Esophagus mucosa (tissue), 1 donor: ENCODE results near the gene TSC22D4. TPM values are rescaled to one million over a fixed set of nuclear protein-coding genes. Genes with fewer than 3 reads are reported as not detected.
"Not testable (repeated sequence)": the region's sequence is repeated elsewhere in the genome, so short reads cannot be mapped to it uniquely, and the experiment has no call there.

Experiments used
- ATAC-seq: fragments of 200-7000 bp; cut with Tn5 transposase; one replicate; pipeline ENCODE4 v1.9.1; 2020
- total RNA-seq: library from RNA; stranded (reverse); gene quantifications from one replicate; pipeline ENCODE4 v1.2.4, GENCODE V29; 2023
- donor health status: DM: yes; HTN: yes; CAD: no.

TSC22D4 gene
- total RNA-seq, 1 donor from 2014 or later: 31.1 TPM

GRCh38 chr7:100472121-100472851 is 6.7 kb downstream of the TSC22D4 start:
- peak; percentile 8 for ATAC-seq

- ATAC-seq: no peak
Measured at GRCh38 chr7:100471021-100471420, 8.0 kb downstream of the TSC22D4 start.

- peak; percentile 86 for ATAC-seq
Measured at GRCh38 chr7:100469227-100470044, 9.6 kb downstream of the TSC22D4 start.

GRCh38 chr7:100467638-100468373 is 11.2 kb downstream of the TSC22D4 start:
- no peak for ATAC-seq

GRCh38 chr7:100466653-100467605 is 12.1 kb downstream of the TSC22D4 start:
- no peak for ATAC-seq

GRCh38 chr7:100465702-100466311 is 13.2 kb downstream of the TSC22D4 start:
- peak; percentile 58 for ATAC-seq

GRCh38 chr7:100465299-100465698 is 13.7 kb downstream of the TSC22D4 start:
- no peak for ATAC-seq

GRCh38 chr7:100464791-100465190 is 14.2 kb downstream of the TSC22D4 start:
- ATAC-seq: no peak

GRCh38 chr7:100464210-100464660 is 14.8 kb downstream of the TSC22D4 start, which contains the start of gene SPACDR:
Gene SPACDR, minus strand, starts transcription at chr7:100464260. Its CDS starts 235 bp downstream, at chr7:100464025.
- ATAC-seq: no peak

GRCh38 chr7:100457033-100457432 is 22.0 kb downstream of the TSC22D4 start:
- no peak for ATAC-seq

GRCh38 chr7:100456562-100456961 is 22.5 kb downstream of the TSC22D4 start:
- peak; percentile 18 for ATAC-seq

- ATAC-seq: no peak
Measured at GRCh38 chr7:100455206-100455605, 23.8 kb downstream of the TSC22D4 start.

GRCh38 chr7:100453854-100454253 is 25.2 kb downstream of the TSC22D4 start:
- ATAC-seq: not testable (repeated sequence)

GRCh38 chr7:100452513-100452912 is 26.5 kb downstream of the TSC22D4 start:
- ATAC-seq: no peak

- ATAC-seq: no peak
Measured at GRCh38 chr7:100449190-100449795, 29.7 kb downstream of the TSC22D4 start.

- ATAC-seq: not testable (repeated sequence)
Measured at GRCh38 chr7:100447363-100447762, 31.7 kb downstream of the TSC22D4 start.

GRCh38 chr7:100446040-100446439 is 33.0 kb downstream of the TSC22D4 start:
- no peak for ATAC-seq

GRCh38 chr7:100444311-100445278 is 34.4 kb downstream of the TSC22D4 start:
- ATAC-seq: peak; percentile 63

GRCh38 chr7:100443096-100443840 is 35.7 kb downstream of the TSC22D4 start:
- ATAC-seq: no peak
